Measurements from ENCODE around the gene CCNB2.
"Not testable (repeated sequence)": the region's sequence is repeated elsewhere in the genome, so short reads cannot be mapped to it uniquely, and the experiment has no call there.

CCNB2 gene

DNA sequence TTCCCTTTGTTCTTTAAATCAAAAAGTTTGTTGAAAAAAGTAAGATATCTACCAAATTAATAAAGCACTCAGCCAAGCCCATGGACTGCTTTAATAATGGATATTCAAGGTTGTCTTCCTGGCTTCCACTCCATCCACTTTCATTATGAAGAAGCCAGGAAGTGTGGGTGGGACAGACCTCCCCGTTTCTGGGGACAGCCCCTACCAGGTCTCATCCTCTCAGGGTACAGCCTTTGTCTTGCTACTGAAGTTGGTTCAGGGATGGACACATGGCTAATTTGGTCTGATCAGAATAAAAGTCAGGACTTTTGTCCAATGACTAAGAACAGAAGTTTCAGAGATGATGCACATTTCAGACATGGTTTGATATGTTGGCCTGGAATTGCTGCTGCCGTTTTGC, 32.6 kb downstream of the CCNB2 start:
- DNase-seq: no peak

DNA sequence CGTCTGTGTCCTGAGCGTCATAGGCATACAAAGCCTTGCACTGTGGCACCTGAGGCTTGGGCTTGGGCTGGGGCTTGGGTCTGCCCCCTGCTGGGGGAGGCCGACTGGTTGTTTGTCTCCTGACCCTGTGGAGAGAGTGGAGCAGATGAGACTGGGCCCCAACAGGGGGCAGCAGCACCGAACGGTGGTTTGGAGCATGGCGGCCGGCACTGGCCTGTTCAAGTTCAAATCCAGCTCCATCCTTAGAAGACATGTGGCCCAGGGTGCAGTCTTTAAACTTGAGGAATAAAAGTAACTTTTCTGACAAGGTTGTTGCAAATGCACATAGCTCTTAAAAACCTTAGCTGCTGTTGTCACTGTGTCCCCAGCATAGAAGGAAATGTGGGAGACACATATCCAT, 33.3 kb downstream of the CCNB2 start:
- DNase-seq: peak; percentile 25

DNA sequence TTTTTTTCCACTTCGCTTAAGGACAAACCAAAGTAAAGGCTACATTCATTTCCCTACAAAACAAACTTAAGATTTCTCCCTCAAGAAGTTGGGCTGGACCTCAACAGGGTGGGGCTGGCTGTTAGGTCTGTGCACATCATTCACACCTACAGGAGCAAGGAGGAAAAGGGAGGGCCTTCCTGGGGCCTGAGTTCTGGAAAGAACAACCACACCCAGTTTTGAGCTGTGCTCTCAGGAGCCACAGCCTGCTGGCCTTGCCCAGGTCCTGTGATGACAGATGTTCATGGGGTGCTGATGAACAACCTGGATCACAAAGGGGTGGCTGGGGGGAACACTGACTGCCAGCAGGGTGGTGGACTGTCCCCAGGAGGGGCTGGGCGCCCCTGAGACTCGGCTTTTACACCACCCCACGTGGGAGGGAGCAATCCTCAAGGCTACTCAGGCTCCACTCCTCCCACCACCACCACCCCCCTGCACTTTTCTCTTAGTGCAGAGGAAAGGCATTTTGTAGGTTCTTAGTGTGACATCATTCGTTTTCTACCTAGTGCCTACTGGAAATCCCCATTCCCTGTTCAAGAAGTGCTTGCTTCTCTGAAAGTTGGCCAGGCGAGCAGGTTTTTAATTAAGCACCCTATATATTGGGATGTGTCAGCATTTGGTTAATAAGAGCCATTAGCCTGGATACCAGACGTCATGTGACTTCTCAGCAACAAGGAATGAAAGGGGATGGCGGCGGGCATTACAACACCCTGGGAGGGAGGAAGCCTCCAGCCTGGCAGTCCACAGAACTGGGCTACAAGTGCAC, 35.7 kb downstream of the CCNB2 start:
- DNase-seq: no peak

DNA sequence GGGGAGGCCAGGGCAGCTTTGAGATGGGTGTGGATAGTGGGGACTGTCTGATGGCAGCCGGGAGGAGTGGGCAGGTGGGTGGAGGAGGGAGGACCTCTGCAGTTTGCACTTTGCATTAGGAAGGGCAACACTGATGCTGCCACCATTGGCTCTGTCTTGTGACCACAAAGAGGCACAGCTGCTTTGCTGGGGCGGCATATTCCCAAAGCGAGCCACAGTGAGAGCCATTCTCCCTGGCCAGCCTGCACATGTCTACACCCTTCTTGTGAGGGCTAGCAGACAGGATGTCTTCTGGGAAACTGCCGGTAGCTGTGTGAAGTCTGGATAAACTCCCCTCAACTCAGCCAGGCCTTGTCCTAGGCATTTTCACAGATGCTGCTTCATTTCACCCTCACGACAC, 38.3 kb downstream of the CCNB2 start:
- DNase-seq: no peak

DNA sequence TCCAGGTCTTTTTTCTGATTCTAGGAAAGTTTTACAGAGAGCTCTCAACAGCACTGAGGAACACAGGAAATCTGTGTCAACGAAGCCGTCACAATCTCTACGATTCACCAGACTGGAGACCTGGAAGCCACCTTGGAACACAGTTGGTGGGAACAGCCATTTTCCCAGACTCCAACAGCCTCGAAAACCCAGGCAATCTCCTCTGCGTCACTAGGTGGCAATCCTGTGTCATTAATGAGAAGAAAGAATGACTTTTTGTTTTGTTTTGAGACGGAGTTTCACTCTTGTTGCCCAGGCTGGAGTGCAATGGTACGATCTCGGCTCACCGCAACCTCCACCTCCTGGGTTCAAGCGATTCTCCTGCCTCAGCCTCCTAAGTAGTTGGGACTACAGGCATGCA, 39.6 kb downstream of the CCNB2 start:
- DNase-seq: not testable (repeated sequence)

DNA sequence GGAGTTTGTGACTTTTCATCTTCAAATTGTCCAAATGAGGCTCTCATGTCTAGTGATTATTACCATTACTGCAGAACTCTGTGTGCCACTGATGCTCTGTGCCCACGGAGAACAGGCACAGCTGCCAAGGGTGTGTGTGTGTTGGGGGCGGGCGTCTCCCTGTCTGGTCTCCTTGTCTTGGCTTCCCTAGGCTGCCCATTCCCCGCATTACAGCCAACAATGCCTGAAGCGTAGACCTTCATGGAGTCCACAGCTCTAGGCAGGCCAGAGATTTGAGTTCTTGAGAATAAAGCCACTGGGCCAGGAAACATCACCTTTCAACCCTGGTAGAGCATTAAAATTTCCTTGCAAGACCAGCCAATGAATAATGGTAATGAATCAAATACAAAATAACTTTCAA, 42.7 kb downstream of the CCNB2 start:
- no peak for DNase-seq

DNA sequence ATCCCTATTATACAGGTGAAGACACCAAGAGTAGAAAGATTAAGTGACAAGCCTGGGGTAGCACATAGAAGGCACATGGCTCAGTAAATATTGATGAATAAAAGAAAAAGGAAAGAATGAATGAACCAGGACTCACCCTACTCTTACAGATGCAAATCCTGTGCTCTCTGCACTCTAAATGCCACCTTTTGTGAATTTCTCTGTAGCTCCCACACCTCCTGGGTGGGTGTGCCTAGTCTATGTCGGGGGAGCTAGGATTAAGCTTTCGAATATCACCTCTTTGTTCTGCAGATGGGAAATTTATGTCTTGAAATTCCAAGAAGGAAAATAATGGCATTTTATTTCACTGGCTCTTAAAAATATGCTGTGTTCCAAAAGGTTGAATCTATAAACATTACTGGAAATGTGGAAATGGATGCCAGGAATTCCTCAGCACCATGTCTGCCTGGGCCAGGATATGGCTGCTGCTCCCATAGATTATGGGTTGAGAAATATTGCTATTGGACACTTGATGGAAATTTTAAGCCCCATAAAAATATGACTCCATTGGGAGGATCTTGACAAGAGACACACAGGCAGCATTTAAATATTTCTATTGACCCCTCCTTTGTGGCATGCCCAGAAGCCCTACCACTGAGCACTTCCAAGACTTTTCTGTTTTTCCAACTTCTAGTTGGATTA, 43.3 kb downstream of the CCNB2 start:
- peak; percentile 72 for DNase-seq

DNA sequence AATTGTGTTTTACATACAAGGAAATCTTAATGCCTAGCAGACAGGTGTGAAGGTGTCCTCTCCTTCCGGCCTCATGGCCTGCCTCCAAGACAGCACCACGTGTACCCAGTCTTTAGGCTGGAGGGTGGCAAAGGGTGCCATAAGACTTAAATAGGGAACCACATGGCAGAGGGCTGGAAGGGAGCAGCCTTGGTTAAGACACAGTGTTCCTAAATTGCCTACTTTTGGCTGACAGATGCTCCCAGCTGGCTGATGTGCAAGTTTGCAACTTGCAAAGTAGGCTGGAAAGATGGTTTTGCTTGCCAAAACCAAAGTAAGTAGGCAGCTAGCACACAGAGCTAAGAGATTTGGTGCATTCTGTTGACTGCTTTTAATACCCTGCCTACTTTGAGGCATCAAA, 45.2 kb downstream of the CCNB2 start:
- no peak for DNase-seq

DNA sequence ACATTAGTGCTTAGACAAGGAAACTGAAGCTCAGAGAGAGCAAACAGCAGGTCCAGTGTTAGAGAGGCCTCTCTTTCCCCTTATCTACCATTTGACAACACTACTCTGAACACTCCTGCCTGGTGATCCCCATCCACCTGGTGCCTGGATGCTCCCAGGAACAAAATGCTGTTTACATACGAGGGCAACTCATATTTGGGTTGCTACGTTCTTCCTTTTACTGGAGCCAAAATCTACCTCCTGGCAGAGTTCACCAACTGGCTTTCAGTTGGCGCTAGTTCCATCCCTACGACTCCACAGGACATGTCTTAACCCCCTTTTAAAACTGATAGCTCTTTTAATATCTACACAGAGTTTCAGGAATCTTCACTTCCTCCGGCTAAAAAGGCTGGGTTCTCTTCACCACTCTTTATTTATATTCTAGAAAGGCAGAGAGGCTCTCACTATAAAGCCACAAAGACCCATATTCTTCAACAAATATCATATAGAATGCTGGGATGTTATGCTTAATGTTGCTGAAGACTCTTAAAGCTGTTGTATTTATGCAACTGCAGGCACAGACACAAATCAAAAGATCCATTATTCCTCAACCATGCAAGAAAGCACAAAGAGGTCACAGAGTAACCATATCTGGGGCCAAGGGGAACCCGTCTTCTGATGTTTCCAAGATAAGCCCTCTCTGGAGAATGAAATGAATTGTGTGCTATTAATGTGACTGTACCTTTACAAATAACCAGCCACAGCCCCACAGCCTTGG, 47.9 kb downstream of the CCNB2 start:
- DNase-seq: no peak

DNA sequence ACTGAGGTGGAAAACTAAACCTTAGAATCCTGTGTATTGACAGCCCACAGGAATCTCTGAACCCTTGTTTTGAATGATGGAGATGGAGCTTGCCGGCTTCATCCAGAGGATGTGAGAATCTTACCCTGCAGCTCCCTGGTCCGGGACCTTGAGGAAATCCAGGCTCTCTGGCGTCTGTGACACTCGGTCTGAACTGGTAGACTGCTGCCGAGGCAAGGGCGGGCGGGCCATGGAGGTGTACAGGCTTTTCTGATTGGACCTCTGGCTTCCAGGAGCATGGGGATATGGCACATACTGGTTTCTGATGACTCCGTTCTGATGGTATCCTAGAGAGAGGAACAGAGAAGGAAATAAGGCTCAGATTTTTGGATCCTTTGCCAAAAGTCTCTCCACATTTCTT, 48.5 kb downstream of the CCNB2 start:
- no peak for DNase-seq

DNA sequence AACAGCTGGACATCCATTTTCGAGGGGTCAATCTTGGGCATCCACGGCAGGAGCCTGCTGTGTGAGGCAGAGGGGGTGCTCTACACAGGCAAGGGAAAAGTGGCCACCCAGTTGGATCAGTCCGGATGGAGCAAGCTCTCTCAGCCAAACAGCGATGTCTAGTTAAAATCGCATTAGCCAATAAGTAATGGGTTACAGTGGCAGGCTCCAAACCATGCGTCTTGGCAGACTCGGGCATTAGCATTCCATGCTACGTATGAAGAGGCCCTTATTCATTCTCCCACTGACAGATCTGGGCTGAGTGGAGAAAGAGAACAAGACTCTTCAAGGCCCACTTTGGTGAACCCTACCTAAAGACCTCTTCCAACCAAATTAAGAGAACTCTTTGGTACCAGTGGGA, 49.3 kb downstream of the CCNB2 start:
- no peak for DNase-seq

DNA sequence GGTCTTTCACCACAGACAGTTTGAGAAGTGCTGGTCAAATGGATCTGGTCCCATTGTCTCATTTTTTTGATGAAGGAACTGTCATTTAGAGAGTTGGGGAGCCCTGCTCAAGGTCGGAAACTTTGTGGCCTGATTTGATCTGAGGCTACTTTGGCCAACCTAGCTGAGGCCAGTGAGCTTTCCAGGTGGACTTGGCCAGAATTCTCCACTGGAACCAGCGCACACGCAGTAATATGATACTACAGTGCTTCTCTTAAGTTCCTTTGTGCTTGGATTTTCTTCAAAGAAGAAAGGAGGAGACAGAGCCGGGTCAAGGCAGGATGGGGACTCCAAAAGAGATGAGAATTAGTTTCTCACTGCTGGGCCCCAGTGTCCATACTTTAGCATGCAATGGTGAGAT, 50.5 kb downstream of the CCNB2 start:
- no peak for DNase-seq

DNA sequence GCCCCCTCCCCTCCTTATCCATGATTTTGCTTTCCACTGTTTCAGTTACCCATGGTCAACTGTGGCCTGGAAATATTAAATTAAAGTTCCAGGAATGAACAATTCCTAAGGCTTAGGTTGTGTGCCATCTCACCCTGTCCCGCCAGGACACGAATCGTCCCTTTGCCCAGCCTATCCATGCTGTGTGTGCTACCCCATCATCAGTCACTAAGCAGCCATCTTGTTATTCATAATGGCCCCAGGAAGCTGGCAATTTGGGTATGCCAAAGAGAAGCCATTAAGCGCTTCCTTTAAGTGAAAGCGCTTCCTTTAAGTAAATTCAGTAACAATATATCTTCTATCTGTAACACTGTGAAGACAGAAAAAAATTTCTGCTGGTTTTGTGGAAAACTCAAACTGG, 52.5 kb downstream of the CCNB2 start:
- no peak for DNase-seq

DNA sequence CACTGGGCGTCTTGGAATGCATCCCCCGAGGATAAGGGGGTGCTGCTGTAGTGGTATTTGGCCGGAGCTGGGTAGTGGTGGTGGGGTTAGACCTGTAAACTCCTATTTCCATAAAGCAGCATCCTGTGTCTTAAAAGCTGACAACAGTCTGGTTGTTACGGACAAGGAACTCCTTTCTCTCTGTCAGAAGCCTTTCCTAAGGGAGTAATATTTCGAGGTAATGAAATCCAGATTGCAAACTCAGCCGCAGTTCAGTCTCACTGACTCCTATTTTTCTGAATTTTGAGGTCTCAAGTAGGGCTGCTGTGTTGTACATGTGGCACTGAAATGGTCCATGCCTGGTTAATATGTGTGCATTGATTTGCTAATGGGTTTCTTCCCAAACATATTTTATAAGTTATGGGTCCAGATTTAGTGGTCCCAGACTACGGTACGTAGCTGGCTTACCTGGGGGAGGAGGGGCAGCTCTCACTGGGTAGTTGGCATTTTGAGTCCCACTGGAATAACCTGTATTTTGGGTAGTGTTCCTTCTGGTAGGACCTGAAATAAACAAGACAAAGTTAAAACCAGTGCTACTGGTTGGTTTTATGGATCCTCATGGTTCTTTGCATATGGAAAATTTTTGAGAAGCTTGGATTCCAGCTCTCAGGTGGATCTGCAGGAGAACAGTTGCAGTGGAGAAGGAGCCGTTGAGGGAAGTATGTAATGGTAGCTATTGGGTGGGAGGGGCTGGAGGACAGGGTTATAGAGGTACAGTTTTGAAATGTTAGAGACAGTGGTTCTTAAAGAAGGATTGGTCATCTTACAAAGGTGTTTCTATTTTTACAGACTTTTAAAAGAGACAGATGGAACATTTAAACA, 53.1 kb downstream of the CCNB2 start:
- peak; percentile 37 for DNase-seq

DNA sequence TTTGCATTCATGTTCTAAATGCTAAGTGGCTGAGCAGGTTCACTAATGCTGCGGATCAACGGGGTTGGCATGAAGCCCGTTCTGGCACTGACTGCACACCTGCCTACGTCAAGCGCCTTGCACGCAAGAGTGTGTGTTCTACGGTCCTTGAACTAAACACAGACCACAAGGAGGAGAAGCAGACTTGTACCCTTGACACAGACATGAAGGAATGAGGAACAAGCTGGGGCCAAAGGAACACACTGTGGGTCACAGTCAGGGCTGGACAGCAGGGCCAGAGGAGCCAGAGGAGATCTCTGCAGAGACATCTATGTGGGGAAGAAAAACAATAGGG, 53.7 kb downstream of the CCNB2 start:
- DNase-seq: no peak

DNA sequence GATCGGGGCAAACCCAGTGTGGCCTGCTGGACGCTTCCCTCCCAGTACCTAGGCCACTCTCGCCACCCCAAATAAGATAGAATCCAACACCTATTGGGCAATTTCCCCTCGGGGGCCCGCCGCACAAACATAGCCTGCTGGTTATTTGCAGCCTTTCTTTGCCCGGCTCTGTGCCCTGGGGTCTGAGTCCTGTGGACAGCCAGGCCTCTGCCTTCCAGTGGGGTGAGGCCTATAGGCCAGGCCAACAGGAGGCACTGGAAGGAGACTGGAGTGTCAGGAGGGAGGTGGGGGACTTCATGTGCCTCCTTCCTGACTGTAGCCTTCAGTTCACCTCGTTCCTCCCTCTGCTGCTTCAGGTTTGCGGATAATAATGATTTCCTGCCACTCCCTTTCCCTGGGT, 54.3 kb downstream of the CCNB2 start:
- DNase-seq: no peak

DNA sequence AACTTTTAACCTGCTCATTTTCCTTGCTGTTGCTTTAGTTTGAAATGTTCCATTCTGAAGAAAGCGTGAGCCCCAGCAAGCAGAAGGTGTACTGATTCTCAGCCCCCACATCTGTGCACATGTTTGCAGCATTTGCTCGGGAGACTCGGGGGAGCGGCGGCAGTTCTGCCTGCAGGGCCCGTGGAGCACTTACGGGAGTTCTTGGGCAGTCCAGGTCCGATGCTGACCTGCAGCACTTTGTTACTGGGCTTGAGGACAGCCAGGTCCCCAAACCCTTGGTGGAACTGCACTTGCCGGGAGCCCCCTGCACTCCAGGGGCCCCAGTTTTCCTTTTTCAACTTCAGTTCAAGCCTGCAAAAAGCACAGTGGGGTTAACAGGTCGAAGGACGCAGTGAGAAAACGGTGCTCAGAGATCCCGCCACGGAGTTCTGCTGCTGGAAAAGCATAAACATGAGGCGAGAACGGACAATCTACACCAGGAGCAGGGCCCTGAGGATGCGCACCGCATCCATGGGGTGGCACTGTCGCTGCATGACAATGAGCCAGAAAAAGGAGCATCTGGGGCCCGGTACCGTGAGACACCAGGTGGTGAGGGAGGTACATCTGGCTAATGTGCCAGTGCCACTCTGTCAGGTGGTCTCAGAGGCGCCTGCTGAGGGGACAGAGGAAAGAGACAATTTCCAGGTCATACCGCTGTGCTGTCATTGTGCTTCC, 56.1 kb downstream of the CCNB2 start:
- DNase-seq: no peak

DNA sequence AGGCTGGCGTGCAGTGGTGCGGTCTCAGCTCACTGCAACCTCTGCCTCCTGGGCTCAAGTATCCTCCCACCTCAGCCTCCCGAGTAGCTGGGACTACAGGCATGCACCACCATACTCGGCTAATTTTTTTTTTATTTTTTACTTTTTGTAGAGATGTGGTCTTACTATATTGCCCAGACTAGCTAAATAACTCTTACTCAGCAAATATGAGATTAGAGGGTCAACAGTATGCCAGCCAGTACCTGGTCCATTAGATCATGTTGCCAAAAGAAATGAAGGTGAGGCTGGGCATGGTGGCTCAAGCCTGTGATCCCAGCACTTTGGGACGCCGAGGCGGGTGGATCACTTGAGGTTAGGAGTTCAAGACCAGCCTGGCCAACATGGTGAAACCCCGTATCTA, 57.1 kb downstream of the CCNB2 start:
- DNase-seq: not testable (repeated sequence)

DNA sequence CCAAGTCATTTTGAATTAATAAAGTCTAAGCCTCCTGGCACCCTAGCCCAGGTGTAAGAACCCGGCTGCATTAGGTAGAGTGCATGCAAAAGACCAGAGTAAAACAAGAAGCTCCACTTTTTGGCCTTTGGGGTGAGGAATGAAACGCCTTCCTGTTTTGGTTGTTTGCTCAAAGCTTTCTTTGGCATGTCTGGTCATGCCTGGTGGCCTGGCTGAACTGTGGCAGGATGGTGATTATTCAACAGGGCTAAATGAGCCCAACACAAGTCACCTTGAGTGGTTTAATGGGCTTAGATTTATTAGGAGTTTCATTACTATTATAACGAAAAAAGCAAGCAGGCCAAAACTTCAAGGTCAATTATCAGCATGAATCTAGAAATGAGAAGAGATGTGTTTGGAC, 60.8 kb downstream of the CCNB2 start:
- DNase-seq: no peak

DNA sequence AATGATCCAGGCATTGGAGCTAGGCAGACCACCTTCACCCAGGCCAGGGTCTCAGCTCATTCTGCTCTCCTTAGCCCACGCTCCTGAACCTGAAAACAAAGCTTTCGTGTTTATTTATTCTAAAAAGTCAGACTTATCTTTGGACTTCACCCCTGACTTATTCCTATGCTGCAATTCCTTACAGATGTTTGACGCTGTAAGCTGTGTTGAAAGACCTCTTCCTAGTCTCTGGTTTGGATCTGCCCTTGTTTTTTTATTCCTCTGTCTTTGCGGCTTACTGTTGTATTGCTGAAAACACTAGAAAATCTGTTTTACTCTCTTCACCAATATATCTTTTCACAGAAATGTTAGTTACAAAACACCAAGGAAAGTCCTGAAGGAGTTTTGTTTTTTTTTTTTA, 61.2 kb downstream of the CCNB2 start:
- DNase-seq: no peak

DNA sequence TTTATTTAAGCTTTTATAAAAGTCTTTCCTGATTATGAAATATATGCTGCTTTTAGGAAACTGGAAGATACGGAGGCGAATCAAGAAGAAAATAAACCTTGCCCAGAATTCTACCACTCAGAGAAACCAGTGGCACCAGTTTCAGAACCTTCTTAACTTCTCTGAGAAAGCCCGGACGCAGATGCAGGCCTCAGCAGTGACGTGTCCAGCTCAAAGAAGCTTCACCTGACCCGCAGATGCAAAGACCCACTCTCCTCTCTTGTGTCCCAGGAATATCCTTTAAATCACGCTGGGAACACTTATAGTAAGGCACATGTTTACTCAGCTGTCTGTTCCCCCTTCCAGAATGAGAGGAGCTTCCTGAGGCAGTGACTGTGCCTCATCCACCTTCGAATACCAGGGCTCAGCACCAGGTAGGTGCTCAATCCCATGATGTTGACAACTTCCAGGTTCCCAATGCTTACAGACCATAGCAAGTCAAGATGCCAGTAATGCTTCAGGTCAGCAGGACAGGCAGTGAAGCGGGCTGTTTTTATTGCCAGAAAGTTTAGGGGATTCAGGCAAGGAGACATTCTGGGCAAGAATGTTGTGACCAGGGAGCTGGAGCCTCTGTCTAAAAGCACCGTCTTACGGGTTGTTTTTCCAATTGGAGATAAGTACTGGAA, 61.8 kb downstream of the CCNB2 start:
- no peak for DNase-seq

DNA sequence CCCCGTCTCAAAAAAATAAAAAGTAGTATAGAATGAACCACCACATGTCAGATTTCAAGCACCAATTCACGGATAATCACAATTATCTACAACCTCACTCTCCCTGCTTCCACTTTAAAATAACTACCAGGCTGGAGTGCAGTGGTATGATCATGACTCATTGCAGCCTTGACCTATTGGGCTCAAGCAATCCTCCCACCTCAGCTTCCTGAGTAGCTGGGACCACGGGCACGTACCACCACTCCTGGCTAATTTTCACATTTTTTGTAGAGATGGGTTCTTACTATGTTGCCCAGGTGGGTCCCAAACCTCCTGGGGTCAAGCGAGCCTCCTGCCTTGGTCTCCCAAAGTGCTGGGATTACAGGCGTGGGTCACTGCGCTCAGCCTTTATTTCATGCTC, 63.6 kb downstream of the CCNB2 start:
- DNase-seq: peak; percentile 57
